HEK293T (cell line): ENCODE results near the gene SYCN.

ENCODE experiments used
- ARNT ChIP-seq: fragments of 450-650 bp; IDR thresholded peaks from 2 replicates; pipeline ENCODE4 v1.6.1; 2017; ENCODE audit warnings: mild to moderate bottlenecking
- BHLHE40 ChIP-seq: fragments of 450-650 bp; IDR thresholded peaks from 2 replicates; pipeline ENCODE4 v1.6.1; 2016; ENCODE audit warnings: mild to moderate bottlenecking, moderate library complexity, borderline replicate concordance
- FOXA1 ChIP-seq: fragments of 450-650 bp; IDR thresholded peaks from 2 replicates; pipeline ENCODE4 v1.6.1; 2016; ENCODE audit warnings: mild to moderate bottlenecking
- FOXM1 ChIP-seq: fragments of 450-650 bp; IDR thresholded peaks from 2 replicates; pipeline ENCODE4 v1.6.1; 2017; ENCODE audit warnings: mild to moderate bottlenecking, borderline replicate concordance
- HDGF ChIP-seq: fragments of 450-650 bp; IDR thresholded peaks from 2 replicates; pipeline ENCODE4 v1.6.1; 2017; ENCODE audit warnings: antibody characterized with exemption, borderline replicate concordance
- L3MBTL2 ChIP-seq: fragments of 450-650 bp; conservative IDR thresholded peaks from 2 replicates; pipeline ENCODE4 v1.6.1; 2016; ENCODE audit warnings: mild to moderate bottlenecking
- LEF1 ChIP-seq: fragments of 450-650 bp; IDR thresholded peaks from 2 replicates; pipeline ENCODE4 v1.6.1; 2017; ENCODE audit warnings: mild to moderate bottlenecking, borderline replicate concordance
- SP1 ChIP-seq: fragments of 450-650 bp; IDR thresholded peaks from 2 replicates; pipeline ENCODE4 v1.6.1; 2017
- SUZ12 ChIP-seq: fragments of 450-650 bp; IDR thresholded peaks from 2 replicates; pipeline ENCODE4 v1.6.1; 2016; ENCODE audit warnings: mild to moderate bottlenecking
- TF ChIP-seq, protein P1 (sequence below): fragments of 450-650 bp; IDR thresholded peaks from 2 replicates; pipeline ENCODE4 v1.6.1; 2016

DNA sequence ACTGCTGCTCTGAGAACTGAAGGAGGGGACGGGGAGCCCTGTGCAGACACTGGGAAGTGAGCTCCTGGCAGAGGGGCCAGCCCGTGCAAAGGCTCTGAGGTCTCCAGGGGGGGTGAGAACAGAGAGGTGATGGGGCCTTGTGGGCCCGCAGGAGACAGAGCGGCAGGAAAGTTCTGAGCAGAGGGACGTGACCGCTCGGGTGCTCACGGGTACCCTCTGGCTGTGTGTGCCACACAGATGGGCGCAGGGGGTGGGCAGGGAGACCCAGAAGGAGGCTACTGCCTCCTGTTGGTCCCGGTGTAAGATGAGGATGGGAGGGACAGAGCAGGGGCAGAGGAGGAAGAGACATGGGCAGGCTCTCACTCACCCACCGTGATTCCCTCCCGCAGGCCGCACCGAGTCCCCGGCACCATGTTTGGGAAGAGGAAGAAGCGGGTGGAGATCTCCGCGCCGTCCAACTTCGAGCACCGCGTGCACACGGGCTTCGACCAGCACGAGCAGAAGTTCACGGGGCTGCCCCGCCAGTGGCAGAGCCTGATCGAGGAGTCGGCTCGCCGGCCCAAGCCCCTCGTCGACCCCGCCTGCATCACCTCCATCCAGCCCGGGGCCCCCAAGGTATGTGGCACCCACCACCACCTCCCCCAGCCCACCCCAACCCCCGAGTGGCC is 34.8 kb downstream of the SYCN start:
- TF ChIP-seq FOXM1 = no peak
- TF ChIP-seq HDGF = no peak
- no peak for TF ChIP-seq ARNT
- TF ChIP-seq FOXA1 = no peak
- no peak for TF ChIP-seq SUZ12
- no peak for TF ChIP-seq BHLHE40
- TF ChIP-seq L3MBTL2 = no peak
- TF ChIP-seq SP1 = no peak
- TF ChIP-seq, protein P1, sequence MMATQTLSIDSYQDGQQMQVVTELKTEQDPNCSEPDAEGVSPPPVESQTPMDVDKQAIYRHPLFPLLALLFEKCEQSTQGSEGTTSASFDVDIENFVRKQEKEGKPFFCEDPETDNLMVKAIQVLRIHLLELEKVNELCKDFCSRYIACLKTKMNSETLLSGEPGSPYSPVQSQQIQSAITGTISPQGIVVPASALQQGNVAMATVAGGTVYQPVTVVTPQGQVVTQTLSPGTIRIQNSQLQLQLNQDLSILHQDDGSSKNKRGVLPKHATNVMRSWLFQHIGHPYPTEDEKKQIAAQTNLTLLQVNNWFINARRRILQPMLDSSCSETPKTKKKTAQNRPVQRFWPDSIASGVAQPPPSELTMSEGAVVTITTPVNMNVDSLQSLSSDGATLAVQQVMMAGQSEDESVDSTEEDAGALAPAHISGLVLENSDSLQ = no peak
- TF ChIP-seq LEF1 = no peak
